HG03196 (cell line): ENCODE results near the gene LUC7L3.
"Not testable (repeated sequence)": the region's sequence is repeated elsewhere in the genome, so short reads cannot be mapped to it uniquely, and the experiment has no call there.

Experiments
- ATAC-seq: cut with Tn5 transposase; IDR thresholded peaks from one replicate; pipeline ENCODE4 v1.9.1; 2021; ENCODE audit not compliant: unreplicated experiment

The LUC7L3 gene

DNA sequence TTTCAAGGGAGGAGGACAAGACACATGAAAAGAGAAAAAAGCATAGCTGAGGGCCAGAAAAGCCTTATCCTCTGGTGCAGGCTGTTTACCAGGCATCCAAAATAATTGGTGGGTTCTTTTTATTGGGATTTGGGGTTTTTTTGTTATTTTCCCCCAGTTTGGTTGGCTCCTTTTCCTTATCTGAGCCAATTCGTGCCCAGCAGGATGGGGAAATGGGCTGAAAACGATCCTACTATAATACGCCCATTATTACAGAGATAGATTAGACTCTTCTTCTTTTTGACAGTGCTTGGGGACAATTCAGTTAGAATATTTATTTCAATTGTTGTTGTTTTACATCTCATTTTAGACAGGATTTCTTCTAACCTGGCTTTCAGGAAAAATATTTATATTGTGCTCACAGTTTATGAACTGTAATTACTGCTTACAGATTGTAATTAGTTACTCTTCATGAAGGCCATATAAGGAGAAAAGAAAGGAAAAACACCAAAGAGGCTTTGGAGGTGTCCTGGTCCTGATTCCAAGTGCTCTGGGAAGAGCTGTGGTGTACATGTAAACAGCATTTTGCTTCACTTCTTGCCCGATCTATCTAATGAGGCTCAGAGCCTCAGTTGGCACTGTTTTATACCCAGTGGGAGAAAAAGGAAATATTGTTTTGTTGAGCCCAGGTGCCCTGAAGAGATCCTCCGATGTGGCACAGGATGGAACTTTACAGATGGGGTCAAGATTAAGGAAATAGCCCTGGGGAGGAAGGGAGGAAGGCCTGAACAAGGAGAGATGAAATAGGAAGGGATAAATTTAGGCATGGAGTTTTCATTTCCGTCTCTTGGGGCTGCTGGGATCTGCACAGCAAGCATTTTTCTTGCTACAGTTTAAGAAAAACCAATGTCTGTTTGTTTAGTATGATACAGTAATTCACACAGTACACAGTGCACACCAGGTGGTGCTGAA is 11.1 kb upstream of the LUC7L3 start:
- ATAC-seq = no peak

DNA sequence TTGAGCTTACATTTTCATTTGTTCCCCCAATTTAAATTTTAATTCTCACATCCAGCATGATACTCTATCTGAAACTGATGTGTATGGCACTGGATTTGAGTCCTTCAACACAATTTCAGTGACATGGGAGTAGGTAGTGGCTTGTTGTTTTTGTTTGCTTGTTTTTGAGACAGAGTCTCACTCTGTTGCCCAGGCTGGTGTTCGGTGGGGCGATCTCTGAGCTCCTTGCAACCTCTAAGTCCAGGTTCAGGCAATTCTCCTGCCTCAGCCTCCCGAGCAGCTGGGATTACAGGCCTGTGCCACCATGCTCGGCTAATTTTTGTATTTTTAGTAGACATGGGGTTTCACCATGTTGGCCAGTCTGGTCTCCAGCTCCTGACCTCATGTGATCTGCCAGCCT is 10.3 kb upstream of the LUC7L3 start:
- not testable (repeated sequence) for ATAC-seq

DNA sequence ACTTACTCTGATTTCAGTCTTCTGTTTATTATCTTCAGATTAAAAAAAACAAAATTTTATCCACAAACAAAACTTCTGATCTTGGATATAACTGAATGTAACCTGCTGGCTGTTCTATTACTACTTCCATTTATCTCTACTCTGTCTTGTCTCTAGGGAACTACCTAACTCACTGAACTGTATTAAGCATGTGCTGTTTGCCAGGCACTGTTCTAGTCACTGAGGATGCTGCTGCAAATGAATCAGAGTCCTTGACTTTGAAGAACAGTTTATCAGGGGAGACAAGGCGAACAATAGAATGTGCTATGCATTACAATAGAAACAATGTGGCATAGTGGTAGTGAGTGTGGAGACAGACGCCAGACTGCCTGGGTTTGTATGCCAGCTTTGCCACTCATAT is 9.4 kb upstream of the LUC7L3 start:
- no peak for ATAC-seq

DNA sequence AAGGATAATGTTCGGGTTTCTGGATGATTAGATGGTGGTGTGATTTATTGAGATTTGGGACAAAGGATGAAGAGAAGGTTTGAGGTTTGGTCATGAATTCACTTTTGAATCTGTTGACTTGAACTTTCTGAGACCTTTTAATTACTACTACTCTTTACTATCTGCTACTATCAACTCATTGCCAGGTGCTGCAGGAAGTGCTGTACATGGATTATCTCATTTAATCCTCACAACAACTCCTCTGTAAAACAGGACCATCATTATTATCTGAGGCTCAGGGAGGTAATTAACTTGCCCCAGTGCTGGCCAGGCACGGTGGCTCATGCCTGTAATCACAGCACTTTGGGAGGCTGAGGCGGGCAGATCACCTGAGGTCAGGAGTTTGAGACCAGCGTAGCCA is 8.8 kb upstream of the LUC7L3 start:
- ATAC-seq = no peak

DNA sequence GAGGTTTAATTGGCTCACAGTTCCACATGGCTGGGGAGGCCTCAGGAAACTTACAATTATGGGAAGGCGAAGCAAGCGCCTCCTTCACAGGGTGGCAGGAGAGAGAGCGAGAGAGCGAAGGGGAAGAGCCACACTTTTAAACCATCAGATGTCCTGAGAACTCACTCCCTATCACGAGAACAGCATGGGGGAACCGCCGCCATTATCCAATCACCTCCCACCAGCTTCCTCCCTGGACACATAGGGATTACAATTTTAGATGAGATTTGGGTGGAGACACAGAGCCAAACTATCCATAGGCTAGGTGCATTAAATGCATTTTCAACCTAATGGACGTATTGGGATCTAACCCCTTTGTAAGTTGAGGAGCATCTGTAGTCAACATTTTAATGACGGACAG is 6.8 kb upstream of the LUC7L3 start:
- ATAC-seq = no peak

DNA sequence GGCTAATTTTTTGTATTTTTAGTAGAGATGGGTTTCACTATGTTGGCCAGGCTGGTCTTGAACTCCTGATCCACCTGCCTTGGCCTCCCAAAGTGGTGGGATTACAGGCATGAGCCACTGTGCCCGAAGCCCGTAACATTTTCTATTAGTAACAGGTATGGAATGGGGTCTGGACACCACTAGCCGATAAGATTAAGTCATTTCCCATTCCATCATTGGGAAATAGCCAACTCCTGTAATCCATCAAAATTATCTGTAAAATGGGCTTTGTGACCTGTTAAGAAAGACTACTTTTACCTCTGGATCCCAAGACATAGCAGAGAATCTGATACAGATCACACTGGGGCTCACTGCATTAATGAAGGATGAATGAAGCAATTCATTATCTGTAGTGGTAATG is 3.9 kb upstream of the LUC7L3 start:
- no peak for ATAC-seq

DNA sequence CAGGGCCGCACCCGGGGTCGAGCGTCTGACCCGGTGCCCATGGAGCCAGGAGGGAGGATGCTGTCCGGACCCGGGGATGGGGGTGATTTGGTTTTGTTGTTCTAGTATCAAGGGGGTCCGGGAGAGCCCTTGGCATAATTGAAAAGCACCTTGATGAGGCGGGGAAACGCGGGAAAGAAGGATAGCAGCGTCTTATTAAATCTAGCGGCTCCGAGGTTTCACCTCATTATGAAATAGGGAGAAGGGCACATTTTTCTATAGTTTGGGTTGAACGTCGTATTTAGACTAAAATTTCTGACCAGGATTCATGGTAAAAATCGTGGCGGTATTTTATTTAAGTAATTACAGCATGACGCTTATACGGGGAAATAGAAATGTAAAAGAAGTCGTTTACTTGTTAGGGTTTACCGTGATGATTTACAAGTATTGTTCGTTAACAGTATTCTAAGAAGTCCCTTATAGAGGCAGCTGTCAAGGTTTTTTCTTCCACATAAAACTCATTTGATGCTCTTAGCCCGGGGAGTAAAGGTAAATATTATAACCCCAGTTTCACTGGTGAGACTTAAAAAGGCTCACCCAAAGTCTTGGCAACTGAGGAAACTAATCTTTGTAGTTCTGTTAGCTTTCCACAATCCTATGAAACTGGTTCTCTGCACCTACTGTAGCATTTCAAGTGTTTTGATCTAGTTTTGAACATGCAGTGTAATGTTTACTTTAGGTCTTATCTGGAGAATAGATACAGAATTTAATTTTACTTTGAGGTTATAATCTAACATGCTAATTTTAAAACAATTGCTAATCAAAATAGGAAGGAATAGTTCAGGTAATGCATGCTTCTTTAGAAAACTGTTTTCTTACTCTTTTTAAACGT is 756 bp downstream of the LUC7L3 start:
- no peak for ATAC-seq

DNA sequence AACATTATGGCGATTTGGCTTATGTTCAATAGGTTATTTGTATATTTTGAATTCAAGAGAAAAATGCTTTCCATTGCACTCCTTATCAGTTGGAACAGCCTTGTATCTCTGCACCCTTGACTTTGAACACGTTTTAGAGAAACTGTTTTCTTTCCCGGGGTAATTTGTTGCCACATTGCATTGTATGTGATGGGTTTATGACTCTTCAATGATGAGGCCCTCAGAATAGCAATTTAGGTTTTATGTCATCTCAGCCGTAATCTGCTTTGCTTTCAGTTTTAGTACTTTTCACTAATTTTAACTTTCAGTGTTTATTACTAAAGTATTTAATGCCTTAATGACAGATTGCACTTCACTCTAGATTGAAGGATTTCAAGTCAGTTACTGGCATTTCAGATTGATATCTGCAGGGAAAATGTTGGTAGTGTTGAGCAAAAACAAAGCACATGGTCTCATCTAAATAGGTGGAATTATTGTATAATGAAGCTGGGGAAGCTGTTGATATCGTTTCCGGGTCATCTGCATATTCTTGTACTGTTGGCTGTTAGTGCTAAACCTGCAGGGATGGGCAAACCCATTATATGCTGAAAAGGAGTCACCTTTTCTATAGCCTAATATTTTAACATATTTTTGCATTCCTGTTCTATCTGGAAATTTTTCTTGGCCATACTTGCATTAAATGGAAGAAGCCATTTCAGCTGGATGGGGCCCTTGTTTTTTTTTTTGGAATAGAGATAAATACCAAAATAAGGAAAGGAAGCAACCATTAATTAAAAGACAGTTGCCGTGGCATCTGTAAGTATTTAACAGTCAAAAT is 2.0 kb downstream of the LUC7L3 start:
- no peak for ATAC-seq

DNA sequence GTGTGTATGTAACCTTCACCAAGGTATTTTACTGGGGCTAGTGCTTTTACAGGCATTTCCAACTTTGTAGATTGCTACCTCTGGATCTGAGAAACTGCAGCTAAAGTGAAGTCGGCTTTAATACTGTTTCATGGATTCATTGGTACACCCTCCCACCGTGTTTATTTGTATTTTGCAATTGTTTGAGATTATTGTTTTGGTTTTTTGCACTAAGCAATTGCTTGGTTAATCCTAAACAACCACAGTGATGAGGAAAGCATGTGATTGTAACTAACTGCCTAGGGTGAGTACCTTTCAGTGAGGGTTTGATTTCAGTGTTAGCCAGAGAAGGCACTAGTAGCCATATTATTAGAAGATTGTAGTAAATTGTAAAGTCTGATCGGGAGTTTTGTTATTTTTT is 3.3 kb downstream of the LUC7L3 start:
- no peak for ATAC-seq

DNA sequence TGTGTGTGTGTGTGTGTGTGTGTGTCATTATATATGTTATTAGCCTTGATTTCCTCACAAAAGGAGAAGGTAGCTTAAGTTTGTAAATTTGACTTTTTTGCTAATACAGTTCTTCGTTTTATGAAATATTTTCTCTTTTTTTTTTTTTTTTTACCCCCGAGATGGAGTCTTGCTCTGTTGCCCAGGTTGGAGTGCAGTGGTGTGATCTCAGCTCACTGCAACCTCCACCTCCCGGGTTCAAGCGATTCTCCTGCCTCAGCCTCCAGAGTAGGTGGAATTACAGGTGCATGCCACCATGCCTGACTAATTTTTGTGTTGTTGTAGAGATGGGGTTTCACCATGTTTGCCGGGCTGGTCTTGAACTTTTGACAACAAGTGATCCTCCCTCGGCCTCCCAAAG is 5.2 kb downstream of the LUC7L3 start:
- ATAC-seq = not testable (repeated sequence)

DNA sequence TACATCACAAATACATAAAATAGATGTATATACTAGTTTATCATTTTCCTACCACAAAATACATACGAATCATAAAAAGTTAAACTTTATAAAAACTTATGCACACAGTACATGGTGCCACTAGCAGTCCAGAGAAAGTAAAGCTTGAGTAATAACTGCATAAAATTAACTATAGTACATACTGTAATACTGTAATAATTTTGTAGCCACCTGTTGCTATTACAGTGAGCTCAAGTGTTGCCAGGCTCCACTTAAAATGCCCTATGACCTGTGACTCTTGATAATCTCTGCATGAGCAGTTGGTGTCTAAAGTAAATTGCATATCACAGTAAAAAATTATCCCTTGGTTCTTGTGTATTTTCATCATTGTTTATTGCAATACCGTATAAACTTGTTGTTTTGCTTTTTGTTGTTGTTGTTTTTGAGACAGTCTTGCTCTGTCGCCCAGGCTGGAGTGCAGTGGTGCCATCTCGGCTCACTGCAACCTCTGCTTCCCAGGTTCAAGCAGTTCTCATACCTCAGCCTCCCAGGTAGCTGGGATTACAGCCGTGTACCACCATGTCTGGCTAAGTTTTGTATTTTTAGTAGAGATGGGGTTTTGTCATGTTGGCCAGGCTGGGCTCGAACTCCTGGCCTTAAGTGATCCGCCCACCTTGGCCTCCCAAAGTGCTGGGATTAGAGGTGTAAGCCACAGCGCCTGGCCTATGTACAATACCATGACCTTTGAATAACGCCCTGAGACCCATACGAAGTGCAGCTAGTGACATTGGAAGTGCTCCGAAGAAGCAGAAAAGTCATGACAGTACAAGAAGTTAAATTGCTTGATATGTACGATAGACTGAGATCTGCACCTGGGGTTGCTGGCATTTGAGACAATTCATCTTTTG is 6.6 kb downstream of the LUC7L3 start:
- ATAC-seq = no peak

DNA sequence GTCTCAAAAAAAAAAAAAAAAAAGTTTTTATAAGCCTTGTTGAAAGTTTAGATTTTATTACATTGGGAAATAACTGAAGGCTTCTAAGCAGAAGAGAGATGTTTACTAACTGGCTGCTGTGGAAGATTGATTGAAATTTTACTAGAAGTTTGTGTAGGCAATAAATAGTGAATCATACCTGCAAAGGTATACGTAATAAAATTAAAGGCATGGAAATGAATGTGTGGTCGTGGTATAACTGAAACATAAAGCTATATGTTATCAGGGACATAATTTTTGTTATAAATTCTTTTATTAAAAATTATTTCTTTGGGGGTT is 8.7 kb downstream of the LUC7L3 start:
- ATAC-seq = no peak

DNA sequence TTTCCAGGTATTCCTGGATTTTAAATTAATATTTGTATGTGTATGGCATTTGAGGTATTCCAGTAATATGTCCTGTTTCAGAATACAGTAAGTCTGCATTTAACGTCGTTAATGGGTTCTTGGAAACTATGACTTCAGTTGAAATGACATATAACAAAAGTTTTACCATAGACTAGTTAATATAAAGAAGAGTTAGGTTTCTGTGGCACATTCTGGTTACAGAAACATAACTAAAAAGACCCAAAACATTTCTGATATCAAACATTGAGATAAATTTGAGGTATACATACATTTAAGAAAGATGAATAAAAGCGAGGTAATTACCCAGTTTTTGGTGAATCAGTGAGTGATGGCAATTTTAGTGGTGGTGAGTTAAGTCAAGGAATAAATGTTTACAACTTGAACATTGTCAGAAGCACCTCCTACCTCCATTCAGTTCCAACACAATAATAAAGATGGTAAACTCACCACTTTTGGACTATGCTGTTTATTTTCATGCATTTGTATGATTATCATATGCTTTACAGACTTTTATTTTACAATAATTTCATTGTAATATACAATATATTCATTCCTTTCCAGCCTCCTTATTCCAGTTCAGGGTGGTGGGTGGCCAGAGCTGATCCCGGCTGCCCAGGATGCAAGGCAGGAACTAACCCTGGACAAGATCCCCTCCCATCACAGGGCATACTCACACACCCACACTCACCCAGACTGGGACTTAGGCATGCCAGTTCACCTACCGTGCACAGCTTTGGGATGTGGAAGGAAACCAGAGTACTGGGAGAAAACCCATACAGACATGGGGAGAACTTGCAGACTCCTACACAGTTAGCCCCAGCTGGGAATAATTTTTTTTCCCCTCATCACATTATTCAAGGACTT is 9.7 kb downstream of the LUC7L3 start:
- ATAC-seq = no peak

DNA sequence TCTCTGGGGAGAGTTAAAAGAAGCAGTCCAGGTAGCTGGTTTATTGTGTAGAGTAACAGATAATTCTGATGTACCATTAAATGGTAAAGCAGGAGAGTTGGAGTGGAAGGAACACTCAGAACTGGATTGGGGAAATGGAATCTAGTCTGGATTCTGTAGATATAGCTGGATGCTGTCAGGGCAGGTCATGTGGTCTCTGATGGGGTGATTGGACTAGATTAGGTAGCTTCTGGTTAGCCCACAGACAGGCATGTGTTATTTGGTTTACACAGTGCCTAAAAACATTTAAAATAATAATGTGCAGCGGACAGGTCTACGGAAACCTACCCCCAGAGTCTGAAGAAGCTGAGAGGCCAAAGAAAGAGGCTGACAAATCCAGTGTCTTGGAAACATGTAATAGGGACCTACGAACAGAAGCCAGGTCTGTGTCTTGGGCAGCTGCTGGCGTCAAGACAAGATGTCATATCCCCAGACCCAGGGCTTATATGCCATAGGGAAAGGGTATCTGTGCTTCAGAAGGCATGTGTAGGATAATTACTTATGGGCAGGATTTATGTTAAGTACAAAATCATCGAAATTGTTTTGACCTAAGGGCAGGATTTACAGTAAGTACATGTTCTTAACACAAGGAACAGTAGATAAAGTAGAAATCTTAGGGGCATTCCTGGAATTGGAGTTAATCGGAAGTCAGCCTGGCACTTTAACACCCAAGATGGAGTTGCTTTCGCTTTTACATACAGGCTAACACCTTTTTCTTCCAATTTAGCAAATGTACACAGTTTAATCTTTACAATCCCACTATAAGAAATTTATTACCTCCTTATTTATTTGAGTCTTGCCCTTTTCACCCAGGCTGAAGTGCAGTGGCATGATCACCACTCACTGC is 12.4 kb downstream of the LUC7L3 start:
- ATAC-seq = no peak

DNA sequence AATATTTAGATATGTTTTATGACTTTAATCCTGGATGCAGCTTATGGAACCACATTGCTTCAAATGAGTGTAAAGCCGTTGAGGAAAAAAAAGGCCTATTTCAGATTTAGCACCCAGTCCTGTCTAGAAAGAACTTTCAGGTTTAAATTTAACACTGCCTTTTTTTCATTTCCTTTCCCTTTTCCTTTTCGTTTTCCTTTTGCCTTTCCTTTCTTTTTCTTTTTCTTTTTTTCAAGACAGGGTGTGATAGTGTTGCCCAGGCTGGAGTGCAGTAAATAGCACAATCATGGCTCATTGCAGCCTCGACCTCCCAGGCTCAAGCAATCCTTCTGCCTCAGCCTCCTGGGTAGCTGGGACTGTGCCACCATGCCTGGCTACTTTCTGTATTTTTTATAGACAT is 15.9 kb downstream of the LUC7L3 start:
- ATAC-seq = no peak

DNA sequence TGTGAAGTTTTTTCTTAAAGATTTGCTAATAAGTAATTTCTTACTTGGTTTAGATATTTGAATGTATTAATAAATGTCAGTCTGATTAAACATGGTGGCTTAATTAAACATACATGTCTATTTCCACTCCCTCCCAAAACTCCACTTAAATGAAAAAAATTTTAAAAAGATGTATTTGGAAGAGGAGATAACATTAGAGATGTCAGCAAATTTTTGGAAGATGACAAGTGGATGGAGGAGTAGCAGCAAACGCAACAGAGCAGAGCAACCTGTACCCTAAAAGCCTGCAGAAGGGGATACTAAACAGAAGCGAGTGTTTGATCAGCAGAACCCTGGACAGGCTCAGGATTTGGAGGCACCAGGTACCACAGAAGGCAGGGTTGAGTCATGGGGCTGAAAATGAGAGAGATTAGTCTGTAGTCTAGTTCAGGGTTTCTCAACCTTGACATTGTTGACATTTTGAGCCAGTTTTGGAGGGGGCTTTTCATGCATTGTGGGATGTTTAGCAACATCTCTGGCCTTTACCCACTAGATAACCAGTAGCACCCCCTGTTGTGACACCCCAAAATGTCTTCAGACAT is 17.8 kb downstream of the LUC7L3 start:
- no peak for ATAC-seq

DNA sequence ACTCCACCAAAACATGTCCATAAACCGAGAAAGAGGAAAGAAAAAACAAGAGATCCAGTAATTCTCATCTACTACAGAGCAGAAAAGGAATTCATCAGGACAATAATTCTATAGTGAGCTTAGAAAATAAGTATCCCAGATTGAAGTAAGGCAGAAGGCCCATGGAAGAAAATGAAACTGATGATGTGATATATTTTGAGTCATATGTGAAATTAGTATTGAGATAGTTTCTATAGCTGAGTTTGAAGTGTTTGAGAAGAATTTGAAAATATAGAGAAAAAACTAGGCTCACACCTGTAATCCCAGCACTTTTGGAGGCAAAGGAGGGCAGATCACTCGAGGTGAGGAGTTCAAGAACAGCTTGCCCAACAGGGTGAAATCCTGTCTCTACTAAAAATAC is 19.7 kb downstream of the LUC7L3 start:
- no peak for ATAC-seq

DNA sequence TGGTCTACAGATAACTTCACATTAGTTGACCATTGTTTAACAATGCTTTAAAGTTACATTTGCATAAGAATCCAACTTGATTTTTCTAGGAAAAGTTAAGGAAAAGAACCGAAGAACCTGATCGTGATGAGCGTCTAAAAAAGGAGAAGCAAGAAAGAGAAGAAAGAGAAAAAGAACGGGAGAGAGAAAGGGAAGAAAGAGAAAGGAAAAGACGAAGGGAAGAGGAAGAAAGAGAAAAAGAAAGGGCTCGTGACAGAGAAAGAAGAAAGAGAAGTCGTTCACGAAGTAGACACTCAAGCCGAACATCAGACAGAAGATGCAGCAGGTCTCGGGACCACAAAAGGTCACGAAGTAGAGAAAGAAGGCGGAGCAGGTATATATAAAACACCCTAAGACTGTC is 26.2 kb downstream of the LUC7L3 start:
- no peak for ATAC-seq
